Activated T-cell treated with anti-CD3 and anti-CD28 coated beads, Interleukin-2, amount 50 U/mL, for 48 hours (primary cell): Measurements from ENCODE around the gene PRAMEF2.
"Not testable (repeated sequence)": the region's sequence is repeated elsewhere in the genome, so short reads cannot be mapped to it uniquely, and the experiment has no call there.

Experiments
- DNase-seq, 2 experiments: peaks; one replicate each; pipeline ENCODE4 v3.0.0-alpha.2; 2020

The PRAMEF2 gene

DNA sequence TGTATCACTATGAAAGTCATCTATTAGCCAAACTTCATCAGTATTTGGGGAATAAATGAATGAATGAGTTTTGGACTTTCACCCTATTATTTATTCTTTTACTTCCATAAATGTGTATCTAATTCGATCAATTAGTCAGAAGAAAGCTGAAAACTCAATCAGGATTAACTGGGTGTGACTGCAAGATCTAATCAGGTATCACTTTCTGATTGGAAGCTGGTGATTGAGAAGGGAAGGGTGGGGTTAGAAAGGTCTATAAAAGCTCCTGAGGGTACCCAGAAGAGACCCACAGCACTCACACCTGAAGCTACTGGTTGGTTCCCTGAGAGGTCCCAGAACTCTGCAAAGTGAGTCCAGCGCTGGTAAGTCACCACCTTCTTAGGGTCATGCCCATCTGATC is at the start of gene PRAMEF2:
Gene PRAMEF2, plus strand, starts transcription at position 301 of the 400 bp plus-strand sequence. CDS start 1,924 bp downstream, outside the sequence.
- DNase-seq: not testable (repeated sequence)

- DNase-seq: no peak
Observed at GRCh38 chr1:12809933-12810332, 47.0 kb upstream of the PRAMEF2 start.

DNA sequence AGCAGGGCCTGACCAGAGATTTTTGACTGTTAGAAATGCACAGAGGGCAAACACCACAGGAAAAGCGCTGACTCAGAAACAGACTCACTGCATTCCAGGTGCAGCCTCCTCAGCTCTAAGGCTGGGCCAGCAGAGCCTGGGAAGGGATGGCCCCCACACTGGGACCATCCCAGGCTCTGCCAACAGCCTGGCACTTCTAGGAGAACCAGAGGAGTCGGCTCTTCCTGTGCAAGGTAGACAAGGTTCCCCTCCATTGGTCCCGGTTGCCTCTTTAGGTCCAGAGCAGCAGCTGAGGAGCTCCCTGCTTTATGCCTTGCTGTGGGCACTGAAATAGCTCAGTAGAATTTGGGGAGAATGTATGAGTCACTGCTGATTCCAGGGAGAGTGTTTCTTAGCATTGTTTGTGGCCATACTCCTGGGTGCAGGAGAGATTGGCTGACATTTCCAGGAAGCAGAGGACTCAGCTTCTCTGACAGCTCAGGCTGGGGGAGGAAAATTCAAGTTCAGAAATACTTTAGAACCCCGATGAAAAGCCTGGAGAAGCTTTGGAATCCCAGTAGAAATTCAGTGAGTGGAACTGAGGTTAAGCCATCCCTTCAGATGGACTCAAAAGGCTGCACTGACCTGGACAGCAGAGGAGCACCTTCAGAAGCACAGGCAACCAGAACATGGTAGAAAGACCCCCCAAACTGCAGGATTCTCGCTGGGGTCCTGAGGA is 46.0 kb upstream of the PRAMEF2 start:
- no peak for DNase-seq

DNA sequence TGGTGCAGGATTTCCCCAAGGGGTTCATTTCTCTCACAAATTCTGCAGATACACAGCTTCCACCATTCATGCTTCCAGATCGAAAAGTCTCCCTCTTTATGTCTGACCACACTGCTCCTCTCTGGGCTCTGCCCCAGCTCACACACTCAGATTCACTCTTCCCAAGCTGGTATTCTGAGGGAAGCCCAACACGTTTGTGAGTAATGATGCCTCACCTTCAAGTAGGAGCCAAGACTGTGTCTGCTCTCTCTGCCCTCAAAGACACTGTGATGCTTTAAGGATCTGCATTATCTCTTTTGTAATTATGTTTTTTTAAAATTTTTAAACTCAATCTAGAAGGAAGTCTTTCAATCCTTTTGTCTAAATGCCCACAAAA is 45.5 kb upstream of the PRAMEF2 start:
- no peak for DNase-seq

- not testable (repeated sequence) for DNase-seq
Observed at GRCh38 chr1:12819061-12819460, 37.8 kb upstream of the PRAMEF2 start.

GRCh38 chr1:12831310-12831709 is 25.6 kb upstream of the PRAMEF2 start, which contains the start of gene PRAMEF11:
PRAMEF11 (minus strand) TSS chr1:12831410; CDS start chr1:12828789, 2,621 bp downstream.
- not testable (repeated sequence) for DNase-seq

DNA sequence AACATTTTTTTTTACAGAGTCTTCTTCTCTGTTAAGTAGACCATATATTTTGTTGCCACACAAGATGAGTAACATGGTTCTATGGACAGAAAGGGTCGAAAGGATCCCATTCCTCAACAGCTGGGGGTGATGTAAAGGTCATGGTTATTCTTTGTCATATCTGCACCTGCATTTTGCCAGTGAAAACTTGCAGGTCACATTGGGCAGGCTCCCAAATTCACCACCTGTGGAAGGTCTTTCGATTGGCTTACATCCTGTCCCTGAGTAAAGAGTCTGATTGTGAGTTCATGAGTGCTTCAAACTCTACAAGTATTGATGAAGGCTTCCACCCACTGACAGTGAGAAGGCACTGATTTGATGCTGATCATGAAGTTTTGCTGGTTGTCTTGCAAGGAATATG is 23.6 kb upstream of the PRAMEF2 start:
- not testable (repeated sequence) for DNase-seq

DNA sequence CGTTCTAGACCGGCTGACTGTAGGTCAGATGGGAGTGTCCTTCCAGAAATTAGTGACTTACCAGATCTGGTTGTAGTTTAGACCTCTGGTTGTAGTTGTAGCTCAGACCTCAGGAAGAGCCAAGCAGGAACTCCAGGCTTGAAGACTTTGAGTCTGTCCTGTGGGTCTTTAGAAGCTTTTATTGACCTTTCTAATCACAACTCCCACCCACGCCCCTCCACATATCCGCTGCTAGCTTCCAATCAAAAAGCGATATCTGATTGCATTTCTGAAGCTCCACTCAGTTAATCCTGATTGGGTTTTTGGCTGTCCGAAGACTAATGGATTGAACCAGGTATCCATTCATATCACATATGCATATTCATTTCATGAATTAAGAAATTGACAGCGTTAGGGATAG is 8.3 kb upstream of the PRAMEF2 start, which contains the start of gene HNRNPCL1:
Gene HNRNPCL1, minus strand, starts transcription at position 101 of the 400 bp plus-strand sequence. CDS start 431 bp downstream, outside the sequence.
- not testable (repeated sequence) for DNase-seq

DNA sequence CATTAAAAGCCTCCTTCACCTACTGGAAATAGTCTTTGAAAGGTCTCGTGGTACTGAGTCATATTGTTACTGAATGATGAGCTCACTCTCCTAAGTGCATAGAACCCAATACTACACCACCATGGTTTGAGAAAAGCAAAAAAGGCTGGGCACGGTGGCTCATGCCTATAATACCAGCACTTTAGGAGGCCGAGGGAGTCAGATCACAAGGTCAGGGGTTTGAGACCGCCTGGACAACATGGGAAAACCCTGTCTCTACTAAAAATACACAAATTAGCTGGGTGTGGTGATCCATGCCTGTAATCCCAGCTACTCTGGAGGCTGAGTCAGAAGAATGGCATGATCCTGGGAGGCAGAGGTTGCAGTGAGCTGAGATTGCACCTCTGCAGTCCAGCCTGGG is 5.1 kb upstream of the PRAMEF2 start:
- DNase-seq: no peak

GRCh38 chr1:12863131-12863880 is 6.4 kb downstream of the PRAMEF2 start:
- not testable (repeated sequence) for DNase-seq

- not testable (repeated sequence) for DNase-seq
Observed at GRCh38 chr1:12878453-12878852, 21.6 kb downstream of the PRAMEF2 start.

DNA sequence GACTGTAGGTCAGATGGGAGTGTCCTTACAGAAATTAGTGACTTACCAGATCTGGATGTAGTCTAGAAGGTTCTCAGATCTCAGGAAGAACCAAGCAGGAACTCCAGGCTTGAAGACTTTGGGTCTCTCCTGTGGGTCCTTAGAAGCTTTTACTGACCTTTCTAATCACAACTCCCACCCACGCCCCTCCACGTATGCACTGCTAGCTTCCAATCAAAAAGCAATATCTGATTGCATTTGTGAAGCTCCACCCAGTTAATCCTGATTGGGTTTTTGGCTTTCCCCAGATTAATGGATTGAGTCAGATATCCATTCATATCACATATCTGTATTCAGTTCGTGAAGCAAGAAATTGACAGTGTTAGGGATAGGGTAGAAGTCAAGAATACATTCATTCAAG is 29.2 kb downstream of the PRAMEF2 start, which contains the start of gene PRAMEF4:
Gene PRAMEF4, minus strand, starts transcription at position 101 of the 400 bp plus-strand sequence. CDS start 2,807 bp downstream, outside the sequence.
- DNase-seq: not testable (repeated sequence)

- not testable (repeated sequence) for DNase-seq
Observed at GRCh38 chr1:12898170-12898569, 41.3 kb downstream of the PRAMEF2 start, which contains the start of gene PRAMEF10. PRAMEF10 (minus strand) TSS chr1:12898270; CDS start chr1:12895847, 2,423 bp downstream.

DNA sequence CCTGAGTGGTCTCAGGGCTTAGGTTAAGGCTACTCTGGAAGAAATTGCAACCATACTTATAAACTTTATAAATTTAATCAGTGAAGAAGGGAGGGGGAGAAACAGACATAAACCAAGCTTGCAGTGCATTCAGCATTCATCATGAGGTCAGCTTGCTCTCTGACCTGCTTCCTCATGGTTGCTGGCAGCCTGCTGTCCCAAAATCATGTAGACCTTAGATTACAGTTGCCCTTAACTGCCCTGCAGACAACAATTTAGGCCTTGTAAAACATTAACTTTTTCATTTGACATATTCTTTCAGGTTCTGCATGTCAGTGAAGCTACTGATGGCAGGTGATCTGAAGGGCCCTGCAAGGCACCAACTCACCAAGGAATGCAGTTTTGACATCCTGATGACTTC is 42.3 kb downstream of the PRAMEF2 start:
- not testable (repeated sequence) for DNase-seq

DNA sequence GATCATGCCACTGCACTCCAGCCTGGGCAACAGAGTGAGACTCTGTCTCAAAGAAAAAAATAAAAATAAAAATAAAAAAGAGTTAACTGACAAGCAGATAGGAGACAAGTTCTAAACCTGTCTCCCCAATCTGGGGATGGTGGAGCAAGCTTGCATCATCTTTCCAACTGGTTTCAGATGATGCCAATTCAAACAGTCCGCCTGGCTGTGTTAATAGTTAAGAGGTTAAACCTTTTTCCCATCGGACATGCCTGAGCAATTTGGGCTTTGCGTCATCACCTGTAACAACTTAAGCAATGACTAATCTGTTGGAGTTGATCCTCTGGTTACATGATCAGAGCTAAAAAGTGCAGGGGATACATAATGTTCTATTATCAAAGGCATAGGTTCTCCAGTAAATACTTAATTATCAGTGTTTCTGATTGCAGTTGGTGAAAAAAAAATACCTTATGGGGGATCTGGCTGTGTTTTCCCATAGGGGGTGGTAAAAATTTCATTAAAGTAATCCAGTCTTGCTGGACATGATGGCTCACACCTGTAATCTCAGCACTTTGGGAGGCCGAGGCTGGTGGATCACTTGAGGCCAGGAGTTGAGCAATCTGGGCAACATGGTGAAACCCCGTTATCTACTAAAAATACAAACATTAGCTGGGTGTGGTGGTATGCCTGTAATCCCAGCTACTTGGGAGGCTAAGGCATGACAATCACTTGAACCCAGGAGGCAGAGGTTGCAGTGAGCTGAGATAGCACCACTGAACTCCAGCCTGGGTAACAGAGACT is 47.1 kb downstream of the PRAMEF2 start:
- not testable (repeated sequence) for DNase-seq
